Loucy (cell line): ENCODE results near the gene BET1.

ENCODE experiments used
- EZH2phosphoT487 ChIP-seq: fragments of 200-600 bp; IDR thresholded peaks from 2 replicates; pipeline ENCODE4 v1.6.1; 2018; ENCODE audit warnings: antibody characterized with exemption, mild to moderate bottlenecking, moderate library complexity, borderline replicate concordance
- TF ChIP-seq, protein P1 (sequence below): fragments of 200-600 bp; sonication (generic); conservative IDR thresholded peaks from 2 replicates; pipeline ENCODE4 v1.5.1; 2014; ENCODE audit warnings: mild to moderate bottlenecking, antibody characterized with exemption, low read length

DNA sequence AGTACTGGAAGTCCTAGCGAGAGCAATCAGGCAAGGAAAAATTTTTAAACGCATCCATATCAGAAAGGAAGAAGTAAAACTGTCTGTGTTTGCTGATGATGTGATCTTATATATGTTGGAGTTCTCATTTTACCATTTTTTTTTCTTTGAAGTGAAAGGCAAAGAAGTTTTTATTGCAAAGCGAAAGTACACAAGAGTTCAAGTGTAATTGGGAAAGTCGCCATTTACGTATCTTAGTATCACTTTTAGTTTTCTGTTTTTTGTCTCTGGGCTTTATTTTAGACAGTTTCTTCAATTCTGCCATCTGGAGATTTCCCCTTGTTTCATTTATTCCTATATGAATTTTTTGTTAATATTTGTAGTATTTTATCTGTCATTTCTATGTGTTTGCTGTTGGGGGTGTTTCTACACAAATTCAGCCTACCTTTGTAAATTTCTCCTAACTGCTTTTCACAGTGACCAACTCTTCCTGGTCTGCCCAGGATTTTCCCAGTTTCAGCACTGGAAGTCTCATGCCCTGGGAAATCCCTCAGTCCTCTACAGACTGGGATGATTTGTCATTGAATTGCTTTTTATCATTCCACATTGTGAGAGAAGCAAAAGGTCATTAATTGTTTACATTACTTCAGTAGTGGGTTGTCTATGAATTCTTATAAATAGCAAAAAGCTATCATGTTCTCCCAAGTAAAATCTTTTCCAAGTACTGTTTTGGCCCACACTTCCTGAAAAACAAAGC lies 23.2 kb downstream of the BET1 start:
- TF ChIP-seq, protein P1, sequence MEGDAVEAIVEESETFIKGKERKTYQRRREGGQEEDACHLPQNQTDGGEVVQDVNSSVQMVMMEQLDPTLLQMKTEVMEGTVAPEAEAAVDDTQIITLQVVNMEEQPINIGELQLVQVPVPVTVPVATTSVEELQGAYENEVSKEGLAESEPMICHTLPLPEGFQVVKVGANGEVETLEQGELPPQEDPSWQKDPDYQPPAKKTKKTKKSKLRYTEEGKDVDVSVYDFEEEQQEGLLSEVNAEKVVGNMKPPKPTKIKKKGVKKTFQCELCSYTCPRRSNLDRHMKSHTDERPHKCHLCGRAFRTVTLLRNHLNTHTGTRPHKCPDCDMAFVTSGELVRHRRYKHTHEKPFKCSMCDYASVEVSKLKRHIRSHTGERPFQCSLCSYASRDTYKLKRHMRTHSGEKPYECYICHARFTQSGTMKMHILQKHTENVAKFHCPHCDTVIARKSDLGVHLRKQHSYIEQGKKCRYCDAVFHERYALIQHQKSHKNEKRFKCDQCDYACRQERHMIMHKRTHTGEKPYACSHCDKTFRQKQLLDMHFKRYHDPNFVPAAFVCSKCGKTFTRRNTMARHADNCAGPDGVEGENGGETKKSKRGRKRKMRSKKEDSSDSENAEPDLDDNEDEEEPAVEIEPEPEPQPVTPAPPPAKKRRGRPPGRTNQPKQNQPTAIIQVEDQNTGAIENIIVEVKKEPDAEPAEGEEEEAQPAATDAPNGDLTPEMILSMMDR = no peak
- no peak for TF ChIP-seq EZH2phosphoT487
